HG03460 (cell line): ENCODE measurements around the gene NT5C1A.

Experiments used
- ATAC-seq: cut with Tn5 transposase; IDR thresholded peaks from one replicate; pipeline ENCODE4 v1.9.1; 2021; ENCODE audit not compliant: unreplicated experiment

The NT5C1A gene

GRCh38 chr1:39663559-39663958 lies 8.3 kb downstream of the NT5C1A start:
- no peak for ATAC-seq

- ATAC-seq, result no peak
Measured at GRCh38 chr1:39662861-39663260, 9.0 kb downstream of the NT5C1A start.

GRCh38 chr1:39659538-39659937 lies 12.4 kb downstream of the NT5C1A start:
- ATAC-seq, result no peak

GRCh38 chr1:39659110-39659509 lies 12.8 kb downstream of the NT5C1A start:
- no peak for ATAC-seq

GRCh38 chr1:39657923-39658485 lies 13.9 kb downstream of the NT5C1A start:
- no peak for ATAC-seq

- no peak for ATAC-seq
Measured at GRCh38 chr1:39657402-39657801, 14.5 kb downstream of the NT5C1A start.

GRCh38 chr1:39656391-39656790 lies 15.5 kb downstream of the NT5C1A start:
- no peak for ATAC-seq

- ATAC-seq, result no peak
Measured at GRCh38 chr1:39655578-39656268, 16.2 kb downstream of the NT5C1A start.

- no peak for ATAC-seq
Measured at GRCh38 chr1:39654291-39654690, 17.6 kb downstream of the NT5C1A start.

- no peak for ATAC-seq
Measured at GRCh38 chr1:39653546-39654031, 18.3 kb downstream of the NT5C1A start.

- no peak for ATAC-seq
Measured at GRCh38 chr1:39652554-39652953, 19.4 kb downstream of the NT5C1A start.

- no peak for ATAC-seq
Measured at GRCh38 chr1:39652105-39652504, 19.8 kb downstream of the NT5C1A start.

GRCh38 chr1:39650431-39650830 lies 21.5 kb downstream of the NT5C1A start:
- ATAC-seq, result no peak

- ATAC-seq, result no peak
Measured at GRCh38 chr1:39649636-39650185, 22.2 kb downstream of the NT5C1A start.

- ATAC-seq, result no peak
Measured at GRCh38 chr1:39648496-39648895, 23.4 kb downstream of the NT5C1A start.

- ATAC-seq, result no peak
Measured at GRCh38 chr1:39647247-39647646, 24.7 kb downstream of the NT5C1A start.

- ATAC-seq, result no peak
Measured at GRCh38 chr1:39646232-39647081, 25.4 kb downstream of the NT5C1A start.

- ATAC-seq, result no peak
Measured at GRCh38 chr1:39645411-39646043, 26.4 kb downstream of the NT5C1A start.

- no peak for ATAC-seq
Measured at GRCh38 chr1:39643705-39644104, 28.2 kb downstream of the NT5C1A start.

GRCh38 chr1:39642796-39643195 lies 29.1 kb downstream of the NT5C1A start:
- no peak for ATAC-seq

- ATAC-seq, result no peak
Measured at GRCh38 chr1:39640861-39641260, 31.0 kb downstream of the NT5C1A start.
